Endothelial cell of umbilical vein (primary cell): Measurements from ENCODE around the gene CST8.

Source experiments
- POLR2A ChIP-seq: IDR thresholded peaks from 2 replicates; pipeline ENCODE4 v1.6.1; 2012; ENCODE audit warnings: low read depth, mild to moderate bottlenecking, control low read depth, low read length
- POLR2AphosphoS5 ChIP-seq: IDR thresholded peaks from 2 replicates; pipeline ENCODE4 v1.6.1; 2012; ENCODE audit warnings: low read depth, mild to moderate bottlenecking, control low read depth, low read length, moderate library complexity; ENCODE audit not compliant: insufficient read depth

DNA sequence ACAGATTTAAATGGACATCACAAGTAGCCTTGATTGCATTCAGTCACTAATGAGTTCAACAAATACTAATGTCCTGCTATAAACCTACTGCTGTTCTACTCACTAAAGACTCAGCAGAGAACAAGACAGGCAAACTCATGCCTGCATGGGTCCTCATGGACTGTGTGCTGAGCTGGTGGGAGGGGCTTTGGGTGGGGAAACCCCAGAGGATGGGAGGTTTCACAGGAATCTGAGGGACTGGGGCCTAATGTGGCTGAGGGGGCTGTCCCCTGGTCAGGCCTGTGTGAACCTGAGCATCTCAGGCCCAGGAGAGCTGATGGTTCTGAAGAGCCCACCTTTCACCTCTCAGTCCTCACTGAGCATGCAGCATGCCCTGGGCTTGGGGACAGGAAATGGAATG is 1.4 kb downstream of the CST8 start:
- TF ChIP-seq POLR2AphosphoS5 (no peak), POLR2A (no peak)
